PC-3 (cell line): ENCODE data around the gene RAMAC.

Source experiments
- CTCF ChIP-seq: fragments of 300-600 bp; sonication (generic); conservative IDR thresholded peaks from 2 replicates; pipeline ENCODE4 v1.5.1; 2017; ENCODE audit warnings: antibody characterized with exemption, low read depth, mild to moderate bottlenecking, low read length
- EZH2 ChIP-seq: fragments of 300-600 bp; sonication (generic); IDR thresholded peaks from one replicate; pipeline ENCODE4 v1.6.1; 2017; ENCODE audit warnings: antibody characterized with exemption, mild to moderate bottlenecking, low read length; ENCODE audit not compliant: unreplicated experiment
- EZH2phosphoT487 ChIP-seq: fragments of 300-600 bp; sonication (generic); IDR thresholded peaks from 2 replicates; pipeline ENCODE4 v1.6.1; 2018; ENCODE audit warnings: mild to moderate bottlenecking, antibody characterized with exemption, low read length, borderline replicate concordance

- TF ChIP-seq EZH2 (no peak), CTCF (no peak), EZH2phosphoT487 (no peak)
These were observed 40.7 kb upstream of the RAMAC start for GRCh38 chr15:82945326-82945725.
